RPMI7951 (cell line): Measurements from ENCODE around the gene MATR3. TPM values are rescaled to one million over a fixed set of nuclear protein-coding genes. Genes with fewer than 3 reads are reported as not detected.

Experiments used
- DNase-seq: peaks from one replicate; pipeline ENCODE4 v3.0.0-alpha.2; 2012; ENCODE audit warnings: low read depth
- total RNA-seq: library from RNA; depleted of rRNA; stranded (reverse); fragments of >200 nt; shearing (Covaris generic); gene quantifications from 2 replicates; pipeline ENCODE4 v1.2.3, GENCODE V29; 2014

Gene MATR3
- total RNA-seq, 1 experiment from 2014 or later: 241 TPM

- DNase-seq: peak; percentile 80
Measured at GRCh38 chr5:139272471-139273321, 20.8 kb upstream of the MATR3 start.

- no peak for DNase-seq
Measured at GRCh38 chr5:139273322-139273571, 20.3 kb upstream of the MATR3 start.

GRCh38 chr5:139273572-139274289 lies 19.8 kb upstream of the MATR3 start:
- peak; percentile 84 for DNase-seq

- no peak for DNase-seq
Measured at GRCh38 chr5:139275536-139275935, 18.0 kb upstream of the MATR3 start.

- no peak for DNase-seq
Measured at GRCh38 chr5:139275956-139276355, 17.6 kb upstream of the MATR3 start.

- DNase-seq: no peak
Measured at GRCh38 chr5:139276426-139276825, 17.1 kb upstream of the MATR3 start.

- DNase-seq: peak; percentile 29
Measured at GRCh38 chr5:139277171-139277570, 16.4 kb upstream of the MATR3 start.

GRCh38 chr5:139278540-139279274 lies 14.8 kb upstream of the MATR3 start:
- no peak for DNase-seq

GRCh38 chr5:139282197-139282557 lies 11.4 kb upstream of the MATR3 start:
- DNase-seq: peak; percentile 71

GRCh38 chr5:139283252-139284166 lies 10.0 kb upstream of the MATR3 start:
- DNase-seq: no peak

- no peak for DNase-seq
Measured at GRCh38 chr5:139284295-139284694, 9.2 kb upstream of the MATR3 start.

GRCh38 chr5:139285651-139286392 lies 7.7 kb upstream of the MATR3 start:
- DNase-seq: no peak

GRCh38 chr5:139287890-139288635 lies 5.5 kb upstream of the MATR3 start:
- DNase-seq: no peak

- DNase-seq: no peak
Measured at GRCh38 chr5:139291051-139291450, 2.5 kb upstream of the MATR3 start.

GRCh38 chr5:139293202-139293506 lies 386 bp upstream of the MATR3 start:
- DNase-seq: no peak

- peak; percentile 79 for DNase-seq
Measured at GRCh38 chr5:139294374-139295165, 1.0 kb downstream of the MATR3 start.

- no peak for DNase-seq
Measured at GRCh38 chr5:139295346-139296057, 2.0 kb downstream of the MATR3 start.

GRCh38 chr5:139296198-139296597 lies 2.7 kb downstream of the MATR3 start:
- no peak for DNase-seq

- DNase-seq: no peak
Measured at GRCh38 chr5:139296862-139297326, 3.4 kb downstream of the MATR3 start.
